Nephron (organoid): ENCODE measurements around the gene MEPCE.

Source experiments
- H3K27ac Mint-ChIP-seq, 3 experiments: 2 replicates each; pipeline ENCODE4 v1.8.0; 2020; ENCODE audit warnings: mixed read lengths in 3 of 3, mild to moderate bottlenecking in 2 of 3, moderate library complexity in 1 of 3
- H3K27me3 Mint-ChIP-seq: 2 replicates; pipeline ENCODE4 v1.8.0; 2021; ENCODE audit warnings: low read depth, mild to moderate bottlenecking, moderate library complexity, mixed read lengths
- H3K36me3 Mint-ChIP-seq: 2 replicates; pipeline ENCODE4 v1.8.0; 2020; ENCODE audit warnings: low read depth, mixed read lengths
- H3K4me1 Mint-ChIP-seq: 2 replicates; pipeline ENCODE4 v1.8.0; 2020; ENCODE audit warnings: mixed read lengths
- H3K4me3 Mint-ChIP-seq, 3 experiments: 2 replicates each; pipeline ENCODE4 v1.8.0; 2020; ENCODE audit warnings: mild to moderate bottlenecking in 3 of 3, mixed read lengths in 3 of 3, moderate library complexity in 2 of 3
- H3K9me3 Mint-ChIP-seq: 2 replicates; pipeline ENCODE4 v1.8.0; 2020; ENCODE audit warnings: mixed read lengths
- TF ChIP-seq, protein P1 (sequence below), 3 experiments: fragments of 200-600 bp; sonication (generic); IDR thresholded peaks; one replicate each; pipeline ENCODE4 v1.5.0; 2021; ENCODE audit warnings: antibody characterized with exemption in 3 of 3; ENCODE audit not compliant: unreplicated experiment in 3 of 3

MEPCE gene

DNA sequence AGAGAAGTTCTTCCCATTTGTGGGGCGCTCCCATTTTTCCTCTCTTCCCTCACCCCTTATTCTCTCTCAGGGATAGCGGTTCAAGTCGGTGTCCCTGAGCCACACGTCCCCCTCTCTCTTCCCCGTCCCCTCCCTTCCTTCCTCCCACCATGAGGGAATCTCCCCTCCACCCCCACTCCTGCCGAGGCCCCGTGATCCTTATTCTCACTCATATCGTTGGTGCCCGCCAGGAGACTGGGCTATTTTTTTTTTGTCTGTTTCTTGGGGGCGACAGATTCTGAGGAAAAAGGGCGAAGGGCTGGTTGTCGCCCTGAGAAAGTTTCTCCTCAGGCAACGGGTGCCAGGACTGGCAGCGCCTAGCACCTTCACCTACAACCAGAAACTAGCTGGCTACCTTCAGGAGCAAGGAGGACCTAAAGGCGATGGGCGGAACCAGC lies 1.9 kb upstream of the MEPCE start:
- Mint-ChIP-seq H3K27ac (peak overlapping the region; percentile 98 to 100 (median 99)), H3K4me3 (peak overlapping the region; percentile 91 to 95 (median 94)), H3K4me1 (peaks cover 21% of the 10 kb centered on the region), H3K36me3 (peaks cover 17% of the 10 kb centered on the region), H3K9me3 (no peaks in the 10 kb centered on the region), H3K27me3 (no peaks in the 10 kb centered on the region)
- TF ChIP-seq, protein P1, sequence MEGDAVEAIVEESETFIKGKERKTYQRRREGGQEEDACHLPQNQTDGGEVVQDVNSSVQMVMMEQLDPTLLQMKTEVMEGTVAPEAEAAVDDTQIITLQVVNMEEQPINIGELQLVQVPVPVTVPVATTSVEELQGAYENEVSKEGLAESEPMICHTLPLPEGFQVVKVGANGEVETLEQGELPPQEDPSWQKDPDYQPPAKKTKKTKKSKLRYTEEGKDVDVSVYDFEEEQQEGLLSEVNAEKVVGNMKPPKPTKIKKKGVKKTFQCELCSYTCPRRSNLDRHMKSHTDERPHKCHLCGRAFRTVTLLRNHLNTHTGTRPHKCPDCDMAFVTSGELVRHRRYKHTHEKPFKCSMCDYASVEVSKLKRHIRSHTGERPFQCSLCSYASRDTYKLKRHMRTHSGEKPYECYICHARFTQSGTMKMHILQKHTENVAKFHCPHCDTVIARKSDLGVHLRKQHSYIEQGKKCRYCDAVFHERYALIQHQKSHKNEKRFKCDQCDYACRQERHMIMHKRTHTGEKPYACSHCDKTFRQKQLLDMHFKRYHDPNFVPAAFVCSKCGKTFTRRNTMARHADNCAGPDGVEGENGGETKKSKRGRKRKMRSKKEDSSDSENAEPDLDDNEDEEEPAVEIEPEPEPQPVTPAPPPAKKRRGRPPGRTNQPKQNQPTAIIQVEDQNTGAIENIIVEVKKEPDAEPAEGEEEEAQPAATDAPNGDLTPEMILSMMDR (IDR thresholded peaks at IDR 0.05; ENCODE audit: unreplicated experiment in 3 of 3), result no peak

DNA sequence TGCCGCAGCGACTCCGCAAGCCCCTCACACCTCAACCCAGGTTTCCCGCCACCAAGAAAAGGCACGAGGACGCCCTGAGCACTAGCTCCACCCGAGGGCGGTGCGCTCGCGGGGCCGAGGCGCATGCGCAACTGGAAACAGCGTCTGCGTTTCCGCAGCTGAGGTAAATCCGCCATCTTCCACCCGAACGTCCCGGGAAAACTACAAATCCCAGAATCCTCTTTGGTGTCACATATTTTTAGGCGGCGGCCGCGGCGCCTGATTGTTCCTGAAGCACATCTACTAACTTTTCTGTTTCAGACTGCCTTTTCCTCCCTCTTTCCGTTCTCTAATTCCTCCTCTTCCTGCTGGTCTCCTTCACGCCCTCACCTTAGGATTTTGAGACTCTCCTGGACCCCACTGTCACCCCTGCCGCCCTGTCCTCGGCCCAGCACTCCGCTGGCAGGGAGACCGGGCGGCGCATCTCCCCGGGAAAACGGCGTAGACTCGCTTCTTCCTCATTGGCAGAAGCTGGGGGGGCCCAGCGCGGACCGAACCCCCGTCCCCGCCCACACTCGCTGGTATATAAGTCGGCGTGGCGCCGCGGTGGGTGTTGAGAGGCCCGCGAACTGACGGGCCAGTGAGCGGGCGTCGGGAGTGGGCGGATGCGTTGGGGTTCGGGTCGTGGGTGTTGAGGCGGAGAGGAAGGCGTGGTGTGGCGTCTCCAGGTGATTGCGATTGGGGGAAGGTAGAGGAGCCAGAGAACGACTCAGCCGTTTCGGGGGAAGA lies 1.2 kb upstream of the MEPCE start, which contains the start of gene ZCWPW1:
ZCWPW1 (minus strand) TSS at position 505 of the 768 bp plus-strand sequence. CDS start 8,054 bp downstream, outside the sequence.
- Mint-ChIP-seq H3K27ac (peak within 1 kb of the TSS; percentile 98 to 100 (median 99)), H3K4me1 (peaks cover 24% of the 10 kb centered on the region), H3K9me3 (no peaks in the 10 kb centered on the region)

DNA sequence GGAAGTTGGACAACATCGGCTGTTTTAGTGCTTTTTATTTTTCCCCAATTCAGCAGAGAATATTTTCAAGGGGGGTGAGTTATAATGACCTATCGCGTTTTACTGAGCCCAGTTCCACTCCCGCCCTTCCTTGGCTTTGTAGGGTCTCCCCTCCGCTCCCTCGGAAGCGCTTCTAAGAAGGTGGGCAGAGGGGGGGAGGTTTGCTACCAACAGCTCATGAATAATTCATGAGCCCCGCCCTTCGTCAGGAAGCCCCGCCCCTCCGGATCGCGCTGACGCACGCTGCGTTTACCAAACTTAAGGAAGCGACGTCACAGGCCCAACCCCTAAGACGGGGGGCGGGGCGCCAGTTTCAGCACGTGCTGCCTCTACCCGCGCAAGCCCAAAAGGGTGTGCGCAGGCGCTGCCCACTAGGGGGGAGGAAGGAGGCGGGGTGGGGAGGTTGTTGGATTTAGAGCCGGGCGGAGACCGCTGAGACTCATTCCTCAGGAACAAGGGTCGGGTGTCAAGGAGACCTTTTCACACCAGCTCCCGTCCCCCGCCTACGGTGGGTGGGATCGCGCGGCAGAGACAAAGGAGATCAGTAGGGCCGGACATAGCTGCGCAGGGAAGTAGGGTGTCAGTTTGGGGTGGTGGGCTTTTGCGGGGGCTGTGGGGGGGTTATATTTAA lies 529 bp upstream of the MEPCE start:
- H3K9me3 Mint-ChIP-seq, result no peaks in the 10 kb centered on the region
- peaks cover 31% of the 10 kb centered on the region for H3K4me1 Mint-ChIP-seq
- peak overlapping the region; percentile 91 to 95 (median 94) for H3K4me3 Mint-ChIP-seq
- peaks cover 30% of the 10 kb centered on the region for H3K36me3 Mint-ChIP-seq
- TF ChIP-seq, protein P1 (IDR thresholded peaks at IDR 0.05; ENCODE audit: unreplicated experiment in 3 of 3), result no peak
- no peaks in the 10 kb centered on the region for H3K27me3 Mint-ChIP-seq
- peak overlapping the region; percentile 98 to 100 (median 99) for H3K27ac Mint-ChIP-seq

More for the DNA sequence above, 1.2 kb upstream of the MEPCE start, which contains the start of gene ZCWPW1:
- TF ChIP-seq, protein P1 (IDR thresholded peaks at IDR 0.05; ENCODE audit: unreplicated experiment in 3 of 3), result no peak
- Mint-ChIP-seq H3K4me3 (peak within 1 kb of the TSS; percentile 91 to 95 (median 94)), H3K27me3 (no peaks in the 10 kb centered on the region), H3K36me3 (peaks cover 23% of the 10 kb centered on the region)

DNA sequence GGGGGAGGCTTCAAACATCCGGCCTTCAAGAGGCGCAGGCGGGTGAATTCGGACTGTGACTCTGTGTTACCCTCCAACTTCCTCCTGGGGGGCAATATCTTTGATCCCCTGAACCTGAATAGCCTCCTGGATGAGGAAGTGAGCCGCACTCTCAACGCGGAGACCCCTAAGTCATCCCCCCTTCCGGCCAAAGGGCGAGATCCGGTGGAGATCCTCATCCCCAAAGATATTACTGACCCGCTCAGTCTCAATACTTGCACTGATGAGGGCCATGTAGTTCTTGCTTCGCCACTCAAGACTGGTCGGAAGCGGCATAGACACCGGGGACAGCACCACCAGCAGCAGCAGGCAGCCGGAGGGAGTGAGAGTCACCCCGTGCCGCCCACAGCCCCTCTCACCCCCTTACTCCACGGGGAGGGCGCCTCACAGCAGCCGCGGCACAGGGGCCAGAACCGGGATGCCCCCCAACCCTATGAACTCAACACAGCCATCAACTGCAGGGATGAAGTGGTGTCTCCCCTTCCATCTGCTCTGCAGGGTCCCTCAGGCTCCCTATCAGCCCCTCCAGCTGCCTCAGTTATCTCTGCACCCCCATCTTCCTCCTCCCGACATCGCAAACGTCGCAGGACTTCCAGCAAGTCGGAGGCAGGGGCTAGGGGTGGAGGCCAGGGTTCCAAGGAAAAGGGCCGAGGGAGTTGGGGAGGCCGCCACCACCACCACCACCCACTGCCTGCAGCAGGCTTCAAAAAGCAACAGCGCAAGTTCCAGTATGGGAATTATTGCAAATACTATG lies 1.1 kb downstream of the MEPCE start:
- Mint-ChIP-seq H3K27me3 (no peaks in the 10 kb centered on the region), H3K27ac (peak overlapping the region; percentile 81 to 98 (median 97)), H3K4me1 (peaks cover 42% of the 10 kb centered on the region), H3K4me3 (peak overlapping the region; percentile 86 to 95 (median 91)), H3K36me3 (peaks cover 38% of the 10 kb centered on the region), H3K9me3 (no peaks in the 10 kb centered on the region)
- TF ChIP-seq, protein P1 (IDR thresholded peaks at IDR 0.05; ENCODE audit: unreplicated experiment in 3 of 3), result no peak

DNA sequence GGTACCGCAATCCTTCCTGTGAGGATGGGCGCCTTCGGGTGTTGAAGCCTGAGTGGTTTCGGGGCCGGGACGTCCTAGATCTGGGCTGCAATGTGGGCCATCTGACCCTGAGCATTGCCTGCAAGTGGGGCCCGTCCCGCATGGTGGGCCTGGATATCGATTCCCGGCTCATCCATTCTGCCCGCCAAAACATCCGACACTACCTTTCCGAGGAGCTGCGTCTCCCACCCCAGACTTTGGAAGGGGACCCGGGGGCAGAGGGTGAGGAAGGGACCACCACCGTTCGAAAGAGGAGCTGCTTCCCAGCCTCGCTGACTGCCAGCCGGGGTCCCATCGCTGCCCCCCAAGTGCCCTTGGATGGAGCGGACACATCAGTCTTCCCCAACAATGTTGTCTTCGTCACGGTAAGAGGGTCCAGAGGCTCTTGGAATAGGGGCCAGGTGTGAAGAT lies 1.7 kb downstream of the MEPCE start:
- TF ChIP-seq, protein P1 (IDR thresholded peaks at IDR 0.05; ENCODE audit: unreplicated experiment in 3 of 3), result no peak
- Mint-ChIP-seq H3K36me3 (peaks cover 39% of the 10 kb centered on the region), H3K4me3 (peak overlapping the region; percentile 86 to 95 (median 91)), H3K27ac (peak overlapping the region; percentile 84 to 90 (median 85)), H3K27me3 (no peaks in the 10 kb centered on the region), H3K4me1 (peaks cover 43% of the 10 kb centered on the region), H3K9me3 (no peaks in the 10 kb centered on the region)
